H1 (cell line): ENCODE data around the gene KCNJ3. TPM values are rescaled to one million over a fixed set of nuclear protein-coding genes. Genes with fewer than 3 reads are reported as not detected.

Source experiments
- CTCF ChIA-PET: fragments of 300-600 bp; sonication (Branson Sonifier 250); formaldehyde crosslinking; loops from one replicate; lab custom pipeline; 2021; ENCODE audit not compliant: partially characterized antibody; lab: Charles Lee
- POLR2A ChIA-PET: fragments of 300-600 bp; sonication (Branson Sonifier 250); formaldehyde crosslinking; loops from one replicate; lab custom pipeline; 2021; ENCODE audit warnings: inconsistent platforms; ENCODE audit not compliant: partially characterized antibody; lab: Charles Lee
- DNase-seq, 2 experiments: peaks; one replicate each; pipeline versions ENCODE4 v3.0.0 to v3.0.0-alpha.2; 2010 to 2022; ENCODE audit warnings: low spot score in 2 of 2, low read depth in 1 of 2, mixed read lengths in 1 of 2
- FAIRE-seq: peaks from 2 replicates; lab custom pipeline; 2011; peaks lifted over from hg19 to GRCh38; lab: Jason Lieb, UNC
- H2AFZ ChIP-seq: 2 replicates; pipeline ENCODE4 v1.8.1; 2012; ENCODE audit warnings: low read length, inconsistent platforms
- H2AK5ac ChIP-seq: 2 replicates; pipeline ENCODE4 v1.6.1; 2013; ENCODE audit warnings: low read depth, low read length
- H2BK120ac ChIP-seq: replicated peaks from 2 replicates; pipeline ENCODE3; 2013; ENCODE audit warnings: low read depth, low read length, inconsistent platforms
- H2BK12ac ChIP-seq: 2 replicates; pipeline ENCODE4 v1.6.1; 2013; ENCODE audit warnings: low read depth, low read length
- H2BK15ac ChIP-seq: 2 replicates; pipeline ENCODE4 v1.6.1; 2013; ENCODE audit warnings: low read length
- H2BK20ac ChIP-seq: 2 replicates; pipeline ENCODE4 v1.6.1; 2013; ENCODE audit warnings: low read length
- H2BK5ac ChIP-seq: 2 replicates; pipeline ENCODE4 v1.6.1; 2013; ENCODE audit warnings: low read depth, low read length
- H3K14ac ChIP-seq: 2 replicates; pipeline ENCODE4 v1.6.1; 2013; ENCODE audit warnings: inconsistent platforms; ENCODE audit not compliant: insufficient read length
- H3K18ac ChIP-seq: 2 replicates; pipeline ENCODE4 v1.6.1; 2013; ENCODE audit warnings: low read length; ENCODE audit errors: extremely low read depth
- H3K23ac ChIP-seq: 2 replicates; pipeline ENCODE4 v1.6.1; 2013; ENCODE audit warnings: inconsistent platforms; ENCODE audit not compliant: insufficient read length
- H3K23me2 ChIP-seq: 2 replicates; pipeline ENCODE4 v1.6.1; 2013; ENCODE audit warnings: low read depth, low read length
- H3K27ac ChIP-seq: 2 replicates; pipeline ENCODE4 v1.6.1; 2011; ENCODE audit warnings: low read depth, low read length, inconsistent platforms
- H3K27me3 ChIP-seq, 4 experiments: replicated peaks in 1 of 4; 1 replicate in 1 of 4; 2 replicates in 3 of 4; pipeline versions ENCODE4 v1.6.1 to v1.8.1; 2011 to 2013; ENCODE audit warnings: low read length in 3 of 4, mild to moderate bottlenecking in 3 of 4, inconsistent platforms in 2 of 4, mixed read lengths in 2 of 4, moderate library complexity in 1 of 4; ENCODE audit not compliant: control insufficient read depth in 3 of 4, insufficient read depth in 3 of 4; ENCODE audit errors: extremely low read depth in 1 of 4
- H3K36me3 ChIP-seq, 4 experiments: 2 replicates each; pipeline versions ENCODE4 v1.6.1 to v1.8.1; 2011 to 2013; ENCODE audit warnings: mild to moderate bottlenecking in 4 of 4, low read length in 3 of 4, moderate library complexity in 2 of 4, control low read depth in 1 of 4, inconsistent platforms in 1 of 4; ENCODE audit not compliant: insufficient read depth in 4 of 4, control insufficient read depth in 2 of 4
- H3K4ac ChIP-seq: replicated peaks from 2 replicates; pipeline ENCODE3; 2013; ENCODE audit warnings: low read length, low read depth, mixed read lengths, inconsistent platforms; ENCODE audit not compliant: insufficient read length
- H3K4me1 ChIP-seq, 4 experiments: replicated peaks in 1 of 4; 1 replicate in 1 of 4; 2 replicates in 3 of 4; pipeline versions ENCODE4 v1.6.1 to v1.8.1; 2011 to 2013; ENCODE audit warnings: low read length in 3 of 4, inconsistent platforms in 2 of 4, mixed read lengths in 1 of 4; ENCODE audit not compliant: insufficient read depth in 4 of 4, control insufficient read depth in 3 of 4
- H3K4me2 ChIP-seq, 2 experiments: 2 replicates each; pipeline versions ENCODE4 v1.6.1 to v1.8.1; 2011 to 2013; ENCODE audit warnings: low read depth in 2 of 2, low read length in 2 of 2, control low read depth in 1 of 2, inconsistent platforms in 1 of 2, mild to moderate bottlenecking in 1 of 2; ENCODE audit not compliant: insufficient read depth in 1 of 2
- H3K4me3 ChIP-seq, 4 experiments: fragments of 200-600, 300-600 bp in 1 of 4; sonication (generic), shearing (Covaris generic), sonication (Bioruptor Twin) in 1 of 4; 2 replicates each; pipeline versions ENCODE4 v1.5.1 to v1.8.1; 2011 to 2016; ENCODE audit warnings: low read length in 4 of 4, low read depth in 3 of 4, control low read depth in 2 of 4, inconsistent platforms in 2 of 4, mild to moderate bottlenecking in 2 of 4, mixed read lengths in 1 of 4, moderate library complexity in 1 of 4; ENCODE audit not compliant: insufficient read depth in 2 of 4; ENCODE audit errors: extremely low read depth in 1 of 4
- H3K56ac ChIP-seq: replicated peaks from 2 replicates; pipeline ENCODE3; 2013; ENCODE audit warnings: low read depth, mild to moderate bottlenecking, mixed read lengths, low read length, inconsistent platforms; ENCODE audit not compliant: insufficient read length
- H3K79me1 ChIP-seq: 2 replicates; pipeline ENCODE4 v1.6.1; 2013; ENCODE audit warnings: low read depth, low read length, control low read depth
- H3K79me2 ChIP-seq, 2 experiments: 2 replicates each; pipeline versions ENCODE4 v1.6.1 to v1.8.1; 2012 to 2013; ENCODE audit warnings: low read length in 2 of 2, mild to moderate bottlenecking in 2 of 2, inconsistent platforms in 1 of 2; ENCODE audit not compliant: insufficient read depth in 2 of 2, control insufficient read depth in 1 of 2
- H3K9ac ChIP-seq, 4 experiments: replicated peaks in 1 of 4; 1 replicate in 1 of 4; 2 replicates in 3 of 4; pipeline versions ENCODE4 v1.6.1 to v1.8.1; 2011 to 2013; ENCODE audit warnings: low read depth in 3 of 4, low read length in 3 of 4, control low read depth in 2 of 4, mild to moderate bottlenecking in 2 of 4, moderate library complexity in 2 of 4, inconsistent platforms in 1 of 4; ENCODE audit errors: extremely low read depth in 1 of 4
- H3K9me3 ChIP-seq, 2 experiments: 2 replicates each; pipeline versions ENCODE4 v1.6.1 to v1.8.1; 2012 to 2013; ENCODE audit warnings: mild to moderate bottlenecking in 2 of 2, moderate library complexity in 2 of 2, control low read depth in 1 of 2, inconsistent platforms in 1 of 2, low read depth in 1 of 2, low read length in 1 of 2, mixed read lengths in 1 of 2; ENCODE audit not compliant: insufficient read depth in 2 of 2
- H4K20me1 ChIP-seq, 2 experiments: replicated peaks in 1 of 2; 2 replicates each; pipeline versions ENCODE3 to v1.8.1; 2011 to 2013; ENCODE audit warnings: inconsistent platforms in 2 of 2, low read length in 2 of 2, mild to moderate bottlenecking in 1 of 2; ENCODE audit not compliant: insufficient read depth in 2 of 2, control insufficient read depth in 1 of 2
- H4K5ac ChIP-seq: 2 replicates; pipeline ENCODE4 v1.6.1; 2013; ENCODE audit warnings: low read length, low read depth, mixed read lengths, inconsistent platforms; ENCODE audit not compliant: insufficient read length
- H4K8ac ChIP-seq: 2 replicates; pipeline ENCODE4 v1.8.0; 2013; ENCODE audit warnings: mild to moderate bottlenecking, moderate library complexity, low read length, inconsistent platforms; ENCODE audit not compliant: insufficient read depth; ENCODE audit errors: extremely low read depth
- H4K91ac ChIP-seq: replicated peaks from 2 replicates; pipeline ENCODE3; 2013; ENCODE audit warnings: low read length, mixed read lengths, inconsistent platforms; ENCODE audit not compliant: insufficient read length
- CEBPB ChIP-seq: IDR thresholded peaks from 2 replicates; pipeline ENCODE4 v1.6.1; 2012; ENCODE audit warnings: low read depth, low read length
- EP300 ChIP-seq, 2 experiments: IDR thresholded peaks; 1 replicate in 1 of 2; 2 replicates in 1 of 2; pipeline ENCODE4 v1.6.1; 2011 to 2012; ENCODE audit warnings: low read depth in 2 of 2, low read length in 2 of 2, mild to moderate bottlenecking in 2 of 2, borderline replicate concordance in 1 of 2, inconsistent platforms in 1 of 2, moderate library complexity in 1 of 2
- GTF2F1 ChIP-seq: IDR thresholded peaks from 2 replicates; pipeline ENCODE4 v1.6.1; 2012; ENCODE audit warnings: low read depth, low read length, improper control_type of control experiment, borderline replicate concordance
- MAFK ChIP-seq: IDR thresholded peaks from 2 replicates; pipeline ENCODE4 v1.6.1; 2012; ENCODE audit warnings: low read depth, mild to moderate bottlenecking, improper control_type of control experiment, low read length
- NRF1 ChIP-seq: IDR thresholded peaks from 2 replicates; pipeline ENCODE4 v1.6.1; 2011; ENCODE audit warnings: mild to moderate bottlenecking, low read depth, low read length, improper control_type of control experiment
- SAP30 ChIP-seq: fragments of 300-600 bp; sonication (generic); IDR thresholded peaks from 2 replicates; pipeline ENCODE4 v1.7.1; 2012; ENCODE audit warnings: low read length, moderate library complexity, mild to moderate bottlenecking, inconsistent platforms; ENCODE audit not compliant: insufficient read depth, insufficient replicate concordance
- polyA plus RNA-seq, 7 experiments: library from polyadenylated mRNA; depleted of rRNA in 3 of 7; stranded (reverse) in 5 of 7; unstranded in 2 of 7; fragments of >200 nt in 5 of 7; fragments of 200-250 nt in 2 of 7; gene quantifications; 1 replicate in 5 of 7; 2 replicates in 1 of 7; 4 replicates in 1 of 7; pipeline versions ENCODE4 v1.2.1 to v1.2.3, GENCODE V29; 2011 to 2013; ENCODE audit warnings: missing spikeins in 2 of 7, mixed read lengths in 2 of 7
- total RNA-seq: library from RNA; stranded (reverse); fragmentation: NEBNext Ultra II Directional; extraction: Animal tissue kit (Norgen Biotek cat#: 25700); gene quantifications from 2 replicates; pipeline ENCODE4 v1.2.1, GENCODE V29; 2021
- TF ChIP-seq, protein P1 (sequence below): IDR thresholded peaks from 2 replicates; pipeline ENCODE4 v1.6.1; 2012; ENCODE audit warnings: inconsistent platforms

The KCNJ3 gene
- total and polyA plus RNA-seq, 2 of the 8 experiments (the other 6 are each of a cell fraction or from before 2014, with no cell fraction given), result 0.11 to 0.50 TPM

DNA sequence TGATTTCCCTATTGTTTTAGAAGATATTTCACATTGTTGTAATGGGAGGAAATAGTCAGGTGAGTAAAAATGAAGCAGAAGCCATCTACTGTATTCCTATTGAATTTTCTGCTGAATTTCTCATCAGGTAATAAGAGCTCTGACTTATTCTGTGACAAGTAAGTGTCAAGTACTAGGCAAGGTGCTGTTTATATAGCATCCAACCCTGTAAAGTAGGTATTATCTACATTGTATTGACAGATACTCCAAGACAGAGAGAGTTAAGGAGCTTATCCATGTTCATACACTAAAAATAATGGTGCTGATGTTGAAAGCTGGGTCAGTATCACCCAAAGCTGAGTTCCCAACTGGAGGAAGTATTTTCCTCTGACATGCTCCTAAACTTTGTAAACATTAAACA, 106.0 kb downstream of the KCNJ3 start:
- Histone ChIP-seq H3K4me2 (no peak overlapping the region), H2BK12ac (no peak overlapping the region), H2AK5ac (no peak overlapping the region), H3K4ac (no peak overlapping the region), H2BK5ac (no peak overlapping the region), H3K9me3 (no peaks in the 10 kb centered on the region; a peak in 1 of 4 replicates), H3K4me3 (no peak overlapping the region), H3K9ac (no peak overlapping the region), H4K5ac (no peak overlapping the region), H2BK120ac (no peak overlapping the region), H3K56ac (no peak overlapping the region), H3K23me2 (no peaks in the 10 kb centered on the region), H3K4me1 (no peaks in the 10 kb centered on the region), H2AFZ (no peak overlapping the region), H3K79me2 (no peaks in the 10 kb centered on the region), H2BK20ac (no peak overlapping the region), H3K14ac (no peak overlapping the region), H3K27ac (no peak overlapping the region), H3K27me3 (peaks cover 0 to 1% (median 0%) of the 10 kb centered on the region in 4 experiments; a peak in 1 of 7 replicates), H3K23ac (no peak overlapping the region), H4K8ac (no peak overlapping the region), H2BK15ac (no peak overlapping the region), H3K79me1 (no peaks in the 10 kb centered on the region), H3K36me3 (no peaks in the 10 kb centered on the region), H4K20me1 (no peaks in the 10 kb centered on the region), H3K18ac (no peak overlapping the region), H4K91ac (no peak overlapping the region)
- FAIRE-seq (no peak), DNase-seq (no peak)
- ChIA-PET POLR2A (no interaction called here), CTCF (interaction anchor here (0.6 to 1.2 kb wide), 2 partner anchors 9 to 46 kb away, joined by 3 read pairs; no protein-coding TSS in a partner anchor)
- TF ChIP-seq CEBPB (no peak), GTF2F1 (no peak), EP300 (IDR thresholded peaks at IDR 0.05; ENCODE audit: borderline replicate concordance in 1 of 2, low read depth in 2 of 2, low read length in 2 of 2) (no peak), SAP30 (no peak), NRF1 (no peak), MAFK (no peak)
- TF ChIP-seq, protein P1, sequence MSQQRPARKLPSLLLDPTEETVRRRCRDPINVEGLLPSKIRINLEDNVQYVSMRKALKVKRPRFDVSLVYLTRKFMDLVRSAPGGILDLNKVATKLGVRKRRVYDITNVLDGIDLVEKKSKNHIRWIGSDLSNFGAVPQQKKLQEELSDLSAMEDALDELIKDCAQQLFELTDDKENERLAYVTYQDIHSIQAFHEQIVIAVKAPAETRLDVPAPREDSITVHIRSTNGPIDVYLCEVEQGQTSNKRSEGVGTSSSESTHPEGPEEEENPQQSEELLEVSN, result no peak
